HG03280 (cell line): Measurements from ENCODE around the gene SERTAD3.
"Not testable (repeated sequence)": the region's sequence is repeated elsewhere in the genome, so short reads cannot be mapped to it uniquely, and the experiment has no call there.

Experiments used
- ATAC-seq: cut with Tn5 transposase; IDR thresholded peaks from one replicate; pipeline ENCODE4 v1.9.1; 2021; ENCODE audit warnings: mild to moderate bottlenecking, moderate library complexity; ENCODE audit not compliant: unreplicated experiment

The SERTAD3 gene

DNA sequence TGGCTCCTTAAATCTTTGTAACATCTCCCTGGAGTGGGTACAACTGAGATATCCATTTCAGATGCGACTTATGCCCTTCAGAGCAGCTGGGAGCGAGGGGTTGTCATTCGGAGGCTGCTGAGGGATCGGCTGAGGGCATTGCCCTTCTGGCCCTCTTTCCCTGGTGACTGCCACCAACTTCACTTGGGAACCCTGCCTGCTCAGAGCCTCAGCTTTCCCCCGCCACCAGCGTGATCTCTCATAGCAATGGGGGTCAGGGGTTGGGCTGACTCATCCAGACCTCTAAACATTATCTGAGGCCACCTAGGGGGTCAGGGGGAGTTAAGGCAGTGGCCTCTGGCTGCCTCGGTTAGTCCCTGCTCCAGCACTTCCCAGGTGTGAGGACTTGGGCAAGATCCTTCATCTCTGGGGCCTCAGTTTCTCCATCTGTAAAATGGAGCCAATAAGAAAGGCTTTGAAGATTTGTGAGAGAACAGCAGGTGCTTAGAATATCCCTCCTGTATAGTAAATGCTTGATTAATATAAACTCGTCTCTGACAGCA lies 32.1 kb downstream of the SERTAD3 start:
- no peak for ATAC-seq

DNA sequence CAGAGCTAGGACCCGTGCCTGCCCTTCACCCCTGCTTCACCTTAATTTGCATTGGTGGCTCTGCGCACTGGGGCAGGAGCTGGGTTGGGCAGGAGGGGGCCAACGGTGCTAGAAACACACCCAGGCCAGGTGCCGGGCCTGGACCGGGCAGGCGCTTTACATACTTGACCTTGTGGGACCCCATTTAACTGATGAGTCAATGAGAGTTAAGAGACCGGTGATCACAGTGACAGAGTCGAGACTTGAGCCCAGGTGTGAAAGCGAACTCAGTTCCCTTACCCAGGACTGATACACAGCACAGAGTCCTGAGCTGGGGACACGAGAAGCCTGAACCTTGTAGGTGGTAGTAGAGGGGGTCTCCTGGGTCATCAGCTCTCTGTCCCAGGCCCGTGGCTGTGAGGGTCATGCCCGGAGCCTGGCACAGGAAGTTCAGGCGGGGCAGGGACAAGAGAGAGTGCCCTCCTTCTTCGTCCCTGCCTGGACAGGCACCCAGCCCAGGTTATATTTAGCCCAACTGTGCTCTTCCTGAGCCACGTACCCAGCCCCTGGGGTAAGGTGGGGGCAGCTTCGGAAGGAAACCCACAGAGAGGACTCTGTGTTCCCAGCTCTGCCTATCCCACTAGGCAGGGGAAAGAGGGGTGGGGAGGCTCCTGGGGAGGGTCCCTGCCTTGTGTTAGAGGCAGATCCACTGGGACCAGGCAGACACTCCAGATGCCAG lies 32.9 kb downstream of the SERTAD3 start:
- ATAC-seq = no peak

DNA sequence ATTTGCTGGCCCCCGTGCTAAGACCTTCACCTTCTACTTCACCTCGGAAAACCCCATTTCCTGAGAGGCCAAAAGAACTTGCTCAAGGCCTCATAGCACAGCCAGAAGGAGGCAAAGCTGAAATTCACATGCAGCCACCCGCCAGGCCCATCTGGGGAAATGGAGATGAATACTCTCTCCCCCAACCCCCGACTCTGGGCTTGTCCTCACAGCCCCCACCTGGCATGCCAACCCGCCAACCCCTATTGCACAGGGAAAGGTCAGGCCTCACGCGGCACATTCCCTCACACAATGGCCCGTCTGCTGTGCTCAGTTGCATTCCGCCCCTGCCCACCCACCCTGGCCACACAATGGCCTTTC lies 34.1 kb downstream of the SERTAD3 start:
- ATAC-seq = no peak

DNA sequence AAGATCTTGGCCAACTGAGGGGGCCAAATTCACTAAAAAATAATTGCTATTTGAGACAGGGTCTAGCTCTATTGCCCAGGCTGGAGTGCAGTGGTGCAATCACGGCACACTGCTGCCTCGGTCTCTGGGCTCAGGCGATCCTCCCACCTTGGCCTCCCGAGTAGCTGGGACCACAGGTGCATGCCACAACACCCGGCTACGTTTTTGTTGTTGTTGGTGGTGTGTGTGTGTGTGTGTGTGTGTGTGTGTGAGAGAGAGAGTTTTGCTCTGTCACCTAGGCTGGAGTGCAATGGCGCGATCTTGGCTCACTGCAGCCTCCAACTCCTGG lies 35.6 kb downstream of the SERTAD3 start:
- not testable (repeated sequence) for ATAC-seq

DNA sequence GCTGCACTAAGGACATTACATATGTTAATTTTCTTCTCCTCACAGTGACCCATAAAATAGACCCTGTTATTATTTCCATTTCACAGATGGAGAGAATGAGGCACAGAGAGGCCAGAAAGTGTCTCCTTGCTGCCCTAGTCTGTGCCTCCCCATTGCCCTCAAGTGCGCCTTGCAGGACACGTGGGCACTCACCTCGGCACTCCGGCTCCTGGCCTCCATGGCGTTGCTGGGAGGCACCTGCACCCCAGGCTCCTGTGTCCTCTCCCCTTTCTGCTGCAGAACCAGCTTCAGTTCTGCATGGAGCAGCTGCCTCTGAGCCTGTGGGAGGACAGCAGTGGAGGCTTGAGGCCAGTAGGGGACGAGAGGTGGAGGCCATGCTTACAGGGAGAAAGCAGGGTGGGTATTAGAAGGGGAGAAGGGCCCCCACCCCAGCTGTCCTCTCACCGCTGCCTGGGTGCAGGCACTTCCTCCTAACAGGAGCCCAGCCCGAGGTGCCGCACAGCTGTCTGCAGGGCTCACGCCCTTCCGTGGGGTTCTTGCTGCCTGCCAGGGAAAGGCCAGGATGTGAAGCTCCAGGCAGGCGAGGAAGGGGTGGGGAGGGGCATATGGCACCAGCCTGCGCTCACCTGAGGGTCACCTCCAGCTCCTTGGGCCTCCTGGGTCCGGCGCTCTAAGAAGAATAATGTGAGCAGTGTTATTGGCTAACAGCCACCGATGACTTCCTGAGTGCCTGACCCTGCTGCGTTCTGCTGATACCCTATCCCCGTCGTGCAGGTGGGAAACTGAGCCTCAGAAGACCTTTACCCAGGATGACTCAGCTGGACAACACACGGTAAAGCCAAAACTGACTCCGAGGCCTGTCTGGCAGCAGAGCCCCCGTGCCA lies 36.2 kb downstream of the SERTAD3 start:
- no peak for ATAC-seq

DNA sequence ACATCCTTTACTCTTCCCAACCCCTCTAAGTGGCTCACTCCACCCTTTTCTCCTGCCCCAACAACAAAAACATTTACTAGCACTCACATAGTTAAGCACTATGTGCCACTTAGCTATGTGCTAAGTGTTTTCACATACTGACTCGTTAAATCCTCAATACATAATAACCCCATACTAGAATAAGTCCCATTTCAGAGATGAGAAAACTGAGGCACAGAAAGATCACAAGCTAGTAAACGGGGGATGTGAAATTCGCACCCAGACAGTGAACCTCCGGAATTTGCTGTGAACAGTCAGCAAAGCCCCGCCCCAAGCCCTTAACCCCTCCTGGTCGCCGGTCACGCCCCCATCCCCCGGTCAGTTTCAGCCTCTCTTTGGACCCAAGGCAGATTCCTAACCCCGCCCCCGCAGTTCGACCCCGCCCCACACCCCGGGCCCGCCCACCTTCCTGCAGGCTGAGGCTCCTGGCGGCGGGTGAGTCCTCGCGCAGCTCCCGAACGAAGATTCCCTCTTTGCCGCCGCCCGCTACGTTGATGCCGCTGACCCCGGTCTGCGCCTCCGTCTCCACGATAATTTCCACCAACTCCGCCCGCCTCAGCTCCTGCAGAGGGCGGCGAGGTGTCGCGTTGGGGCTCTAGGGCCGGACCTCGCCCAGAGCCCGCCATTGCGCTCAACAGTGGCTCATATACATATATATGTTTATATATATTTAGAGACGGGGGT lies 40.7 kb downstream of the SERTAD3 start:
- ATAC-seq = peak; percentile 81

DNA sequence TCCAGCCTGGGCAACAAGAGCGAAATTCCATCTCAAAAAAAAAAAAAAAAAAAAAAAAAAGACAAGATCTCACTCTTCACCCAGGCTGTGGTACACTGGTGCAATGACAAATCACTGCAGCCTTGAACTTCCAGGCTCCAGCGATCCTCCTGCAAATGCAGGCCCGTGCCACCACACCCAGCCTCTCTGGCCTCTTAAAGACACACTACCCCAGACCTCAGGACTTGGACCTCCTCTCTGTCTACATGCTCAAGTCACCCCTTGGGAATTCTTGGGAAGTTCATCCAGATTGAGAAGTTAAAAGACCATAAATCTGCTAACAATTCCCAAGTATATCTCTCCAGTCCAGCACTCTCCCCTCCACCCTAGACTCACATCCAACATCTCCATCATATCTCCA lies 43.6 kb downstream of the SERTAD3 start:
- ATAC-seq = no peak

DNA sequence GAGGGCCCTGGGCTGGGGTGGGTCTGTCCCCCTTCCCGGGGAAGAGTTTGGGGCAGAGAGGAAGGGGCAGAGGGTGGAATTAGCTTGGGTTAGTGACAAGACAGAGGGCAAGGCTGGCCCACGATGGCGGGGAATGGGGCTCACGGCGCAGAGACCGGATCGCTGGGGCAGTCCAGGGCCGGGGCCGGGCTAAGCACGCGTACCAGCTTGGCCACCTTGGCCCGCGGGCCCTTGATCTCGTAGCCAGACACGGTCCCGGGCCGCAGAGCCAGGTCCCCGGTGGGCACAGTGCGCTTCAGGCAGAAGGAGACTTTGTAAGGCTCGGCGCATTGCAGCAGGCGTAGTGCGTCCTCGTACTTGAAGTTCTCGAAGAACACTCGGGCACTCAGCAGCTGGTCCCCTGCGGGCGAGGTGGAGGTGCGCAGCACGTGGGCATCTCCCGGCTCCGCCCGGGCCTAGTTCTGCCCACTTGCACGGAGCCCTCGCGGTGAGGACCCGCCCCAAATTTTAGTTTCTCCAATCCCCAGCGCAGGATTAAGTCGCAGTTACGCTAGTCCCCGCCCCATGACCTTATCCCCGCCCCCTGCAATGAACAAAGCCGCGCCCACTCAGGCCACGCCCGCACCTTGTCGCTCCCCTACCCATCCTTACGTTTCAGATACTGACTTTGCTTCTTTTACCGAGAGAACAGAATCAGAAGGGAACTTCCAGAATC lies 45.6 kb downstream of the SERTAD3 start:
- no peak for ATAC-seq

DNA sequence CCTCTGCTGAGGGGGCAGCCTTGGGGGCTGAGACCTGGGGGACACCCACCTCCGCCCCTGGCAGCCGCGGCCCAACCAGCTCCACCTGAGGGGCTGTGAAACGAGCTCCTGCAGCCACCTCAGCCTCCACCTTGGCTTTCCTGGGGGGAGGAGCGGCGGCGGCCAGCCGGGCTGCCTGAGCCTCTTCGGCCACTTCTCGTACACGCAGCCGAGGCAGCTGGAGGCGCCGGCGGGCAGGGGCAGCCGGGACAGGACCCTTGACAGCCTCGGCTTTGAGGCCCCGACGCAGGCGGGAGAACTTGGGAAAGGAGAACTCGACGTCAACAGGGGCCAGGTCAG lies 46.6 kb downstream of the SERTAD3 start:
- ATAC-seq = no peak

DNA sequence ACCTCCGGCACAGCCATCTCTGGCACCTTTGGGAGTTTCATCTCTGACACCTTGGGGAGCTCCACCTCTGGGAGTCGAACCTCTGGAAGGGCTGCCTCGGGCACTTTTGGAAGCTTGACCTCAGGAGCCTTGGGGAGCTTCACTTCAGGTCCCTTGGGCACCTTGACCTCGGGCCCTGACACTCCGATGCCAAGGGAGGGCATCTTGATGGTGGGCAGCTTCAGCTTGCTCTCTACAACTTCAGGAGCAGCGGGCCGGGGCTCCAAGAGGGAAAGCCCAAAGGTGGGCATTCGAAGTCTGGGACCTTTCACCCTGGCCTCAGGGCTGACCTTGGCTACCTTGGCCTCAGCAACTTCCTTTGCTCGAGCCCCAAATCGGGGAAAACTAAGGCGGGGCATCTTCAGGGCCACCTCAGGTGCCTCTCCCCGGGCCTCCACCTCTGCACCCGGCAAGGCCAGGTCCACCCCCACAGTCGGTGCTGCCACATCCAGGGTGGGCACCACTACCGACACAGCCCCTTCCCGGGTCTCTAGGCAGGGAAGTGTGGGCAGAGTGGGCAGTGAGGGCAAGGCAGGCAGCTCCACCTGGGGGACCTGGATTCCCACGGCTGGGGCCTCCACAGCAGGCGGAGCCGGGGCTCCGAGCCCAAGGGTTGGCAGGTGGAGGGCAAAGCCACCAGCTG lies 47.1 kb downstream of the SERTAD3 start:
- no peak for ATAC-seq

DNA sequence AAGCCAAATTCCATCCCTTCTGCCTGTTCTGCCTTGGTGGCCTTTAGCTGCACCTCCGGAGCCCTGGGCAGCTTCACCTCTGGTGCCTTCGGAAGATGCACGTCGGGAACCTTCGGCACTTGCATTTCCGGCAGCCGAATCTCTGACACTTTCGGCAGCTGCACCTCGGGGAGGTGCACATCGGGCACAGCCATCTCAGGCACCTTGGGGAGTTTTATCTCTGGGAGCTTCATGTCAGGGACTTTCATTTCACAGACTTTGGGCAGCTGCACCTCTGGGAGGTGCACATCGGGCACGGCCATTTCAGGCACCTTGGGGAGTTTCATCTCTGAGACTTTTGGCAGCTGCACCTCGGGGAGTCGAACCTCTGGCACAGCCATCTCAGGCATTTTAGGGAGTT lies 48.2 kb downstream of the SERTAD3 start:
- ATAC-seq = no peak

DNA sequence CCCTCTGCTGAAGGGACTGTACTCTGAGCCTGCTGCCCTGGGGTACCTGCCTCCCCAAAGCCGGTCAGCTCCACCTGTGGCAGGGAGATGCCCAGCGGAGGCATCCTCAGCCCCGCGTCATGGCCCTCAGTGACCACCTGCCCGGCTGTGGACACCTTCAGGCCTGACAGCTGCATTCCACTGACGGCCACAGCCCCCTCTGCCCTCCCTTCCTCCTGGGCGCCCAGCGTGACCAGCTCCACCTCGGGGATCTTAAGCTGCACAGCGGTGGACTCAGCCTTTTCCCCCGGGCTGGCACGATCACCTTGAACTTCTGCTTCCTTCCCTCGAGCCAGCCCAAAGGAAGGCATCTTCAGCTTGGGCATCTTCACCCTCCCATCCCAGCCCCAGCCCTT lies 49.3 kb downstream of the SERTAD3 start:
- no peak for ATAC-seq

DNA sequence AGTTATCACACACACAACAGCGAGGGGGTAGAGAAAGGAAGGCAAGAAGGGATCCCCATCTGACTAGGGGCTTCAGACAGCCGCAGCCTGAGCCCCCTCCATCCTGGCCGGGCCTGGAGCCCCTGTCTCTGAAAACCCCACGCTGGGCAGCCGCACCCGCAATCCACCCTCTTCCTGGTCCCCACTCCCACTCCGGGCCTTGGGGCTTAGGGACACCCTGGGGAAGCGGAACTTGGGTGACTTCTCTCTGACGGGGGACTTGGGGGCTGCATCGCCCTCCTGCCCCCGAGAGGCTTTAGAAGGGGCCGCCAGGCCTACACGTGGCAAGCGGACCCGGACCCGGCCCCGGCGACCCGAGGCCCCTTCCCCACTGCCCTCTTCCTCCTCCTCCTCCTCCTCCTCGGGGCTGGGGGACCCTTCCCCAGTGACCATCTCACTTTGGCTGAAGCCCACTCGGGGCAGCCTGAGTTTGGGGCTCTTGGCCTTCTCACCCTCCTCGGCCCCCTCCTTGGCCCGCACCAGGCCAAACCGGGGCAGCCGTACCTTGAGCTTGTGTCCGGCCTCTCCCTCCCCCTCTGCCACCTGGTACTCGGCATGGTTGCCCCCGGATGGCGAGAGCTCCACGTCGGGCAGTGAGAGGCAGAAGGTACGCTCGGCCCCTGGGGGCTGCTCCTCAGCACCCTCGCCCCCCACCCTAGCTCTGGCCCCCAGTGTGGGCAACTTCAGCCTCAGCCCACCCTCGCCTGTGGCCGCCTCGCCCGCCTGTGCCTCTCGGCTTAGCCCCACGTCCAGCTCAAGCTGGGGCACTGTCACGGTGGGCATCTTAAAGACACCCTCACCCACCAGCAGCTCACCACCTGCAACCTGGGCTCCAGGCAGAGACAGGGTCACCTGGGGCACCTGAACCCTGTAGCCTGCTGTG lies 50.0 kb downstream of the SERTAD3 start:
- ATAC-seq = no peak

DNA sequence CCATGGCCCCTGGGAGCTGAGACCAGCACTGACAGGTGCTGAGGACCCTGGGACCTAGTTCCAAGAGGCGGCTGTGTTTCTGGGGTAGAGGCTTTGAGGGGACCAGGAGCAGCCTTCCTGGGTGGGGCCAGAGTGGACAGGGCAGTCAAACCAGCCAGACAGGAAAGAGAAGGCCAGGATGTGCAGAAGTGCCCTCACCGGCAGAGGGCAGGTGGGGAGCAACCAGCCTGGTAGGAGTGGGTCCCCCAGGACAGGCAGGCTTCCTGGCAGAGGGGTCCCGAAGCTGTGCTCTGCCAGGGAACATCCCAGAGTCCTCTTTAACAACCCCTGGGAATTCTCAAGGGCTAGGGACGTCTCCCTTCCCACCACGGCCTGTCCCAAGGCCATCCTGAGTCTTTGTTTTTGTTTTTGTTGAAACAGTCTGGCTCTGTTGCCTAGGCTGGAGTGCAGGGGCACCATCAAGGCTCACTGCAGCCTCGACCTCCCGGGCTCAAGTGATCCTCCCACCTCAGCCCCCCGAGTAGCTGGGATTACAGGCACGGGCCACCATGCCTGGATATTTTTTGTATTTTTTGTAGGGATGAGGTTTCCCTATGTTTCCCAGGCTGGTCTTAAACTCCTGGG lies 51.1 kb downstream of the SERTAD3 start:
- no peak for ATAC-seq

DNA sequence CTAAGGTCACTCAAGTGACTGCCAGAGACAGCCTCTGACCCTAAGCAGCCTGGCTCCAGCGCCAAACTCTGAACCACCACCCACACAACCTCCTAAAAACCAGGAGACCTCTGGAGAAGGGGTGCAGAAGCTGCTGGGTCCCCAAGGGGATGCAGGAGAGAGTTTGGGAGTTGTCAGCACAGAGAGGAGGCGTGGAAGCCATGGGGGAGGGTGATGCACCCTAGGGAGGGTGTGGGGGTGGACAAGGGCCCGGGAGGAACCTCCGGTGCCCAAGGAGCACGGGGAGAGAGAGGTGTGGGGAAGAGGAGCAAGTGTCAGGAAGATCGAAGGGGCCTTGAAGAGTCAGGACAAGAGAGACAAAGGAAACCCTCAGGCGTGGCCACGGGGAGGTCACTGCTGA lies 52.0 kb downstream of the SERTAD3 start:
- ATAC-seq = no peak
